NCI-H1092 (cell line): ENCODE results near the gene PLA2G4A.
"Not testable (repeated sequence)": the region's sequence is repeated elsewhere in the genome, so short reads cannot be mapped to it uniquely, and the experiment has no call there.

Experiments used
- DNase-seq: peaks from one replicate; lab custom pipeline; 2025; lab: John Stamatoyannopoulos, UW

PLA2G4A gene

GRCh38 chr1:186875896-186876835, 47.4 kb downstream of the PLA2G4A start:
- no peak for DNase-seq

GRCh38 chr1:186878356-186878755, 49.6 kb downstream of the PLA2G4A start:
- DNase-seq = no peak

GRCh38 chr1:186880982-186881381, 52.2 kb downstream of the PLA2G4A start:
- DNase-seq = no peak

DNA sequence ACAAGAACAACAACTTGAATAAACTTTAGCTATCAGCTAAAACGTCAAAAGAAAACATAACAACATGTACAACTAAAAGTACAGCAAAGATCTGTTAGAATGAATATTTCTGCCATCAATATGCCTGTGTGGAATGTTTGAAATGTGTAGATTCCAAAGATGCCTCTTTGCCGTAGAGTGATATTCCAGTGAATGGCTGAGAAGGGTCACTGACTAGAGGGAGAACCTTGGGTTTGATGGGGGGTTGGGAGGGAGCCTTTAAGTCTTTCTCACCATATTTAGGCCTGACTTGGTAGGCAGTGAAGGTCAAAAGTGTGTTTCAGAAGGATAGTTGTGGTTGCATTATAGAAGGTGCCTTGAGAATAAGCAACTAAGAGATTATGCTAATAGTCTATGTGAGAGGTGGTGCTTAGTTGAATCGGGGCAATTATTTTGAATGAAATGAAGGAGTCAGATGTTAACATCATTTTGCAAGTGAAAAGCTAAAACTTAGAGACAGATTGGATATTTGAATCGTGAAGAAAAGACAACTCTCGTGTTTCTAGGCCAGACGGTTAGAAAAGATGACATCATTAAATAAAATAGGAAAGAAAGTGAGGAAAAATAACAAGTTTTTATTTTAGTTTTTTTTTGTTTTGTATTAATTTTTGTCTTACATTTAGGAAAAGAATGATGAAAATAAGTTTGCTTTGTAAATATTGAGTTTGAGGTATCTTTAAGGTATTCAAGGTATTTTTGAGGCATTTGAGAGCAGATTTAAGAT, 53.8 kb downstream of the PLA2G4A start:
- no peak for DNase-seq

DNA sequence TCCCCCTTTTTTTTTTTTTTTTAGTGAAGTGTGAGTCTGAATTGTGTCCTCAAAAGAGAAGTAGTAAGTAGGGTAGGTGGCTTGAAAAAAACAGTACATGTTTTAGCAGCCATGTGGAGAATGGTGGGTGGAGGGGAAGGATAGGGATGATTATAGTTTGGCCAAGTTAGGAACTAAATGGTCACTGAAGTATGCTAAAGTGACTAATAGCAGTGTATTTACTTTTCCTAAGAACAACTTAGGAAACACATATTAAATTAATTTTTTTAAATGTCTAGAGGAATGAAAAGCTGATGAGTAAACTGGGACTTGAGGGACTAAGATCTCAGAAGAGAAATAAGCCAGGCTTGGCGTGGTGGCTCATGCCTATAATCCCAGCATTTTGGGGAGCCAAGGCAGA, 55.5 kb downstream of the PLA2G4A start:
- DNase-seq = no peak

GRCh38 chr1:186887203-186887602, 58.5 kb downstream of the PLA2G4A start:
- no peak for DNase-seq

DNA sequence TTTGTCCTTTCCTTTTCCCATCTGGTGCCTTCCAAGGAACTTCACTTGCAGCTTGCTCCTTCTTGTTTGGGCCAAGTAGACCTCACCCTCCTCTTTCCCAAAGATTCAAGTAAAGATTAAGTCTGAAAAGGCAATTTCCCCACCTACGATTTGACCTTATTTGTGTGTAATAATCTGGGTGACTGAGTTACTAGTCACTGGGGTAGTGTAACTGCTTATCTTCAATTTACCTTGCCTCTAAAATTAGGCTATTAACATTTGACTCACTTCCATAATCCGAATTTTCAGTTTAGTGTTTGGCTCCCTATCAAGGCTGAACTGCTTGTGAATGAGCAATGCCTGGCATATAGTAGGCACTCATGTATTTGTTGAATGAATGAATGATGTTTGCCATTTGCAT, 59.6 kb downstream of the PLA2G4A start:
- no peak for DNase-seq

- no peak for DNase-seq
Measured at GRCh38 chr1:186892936-186893335, 64.2 kb downstream of the PLA2G4A start.

DNA sequence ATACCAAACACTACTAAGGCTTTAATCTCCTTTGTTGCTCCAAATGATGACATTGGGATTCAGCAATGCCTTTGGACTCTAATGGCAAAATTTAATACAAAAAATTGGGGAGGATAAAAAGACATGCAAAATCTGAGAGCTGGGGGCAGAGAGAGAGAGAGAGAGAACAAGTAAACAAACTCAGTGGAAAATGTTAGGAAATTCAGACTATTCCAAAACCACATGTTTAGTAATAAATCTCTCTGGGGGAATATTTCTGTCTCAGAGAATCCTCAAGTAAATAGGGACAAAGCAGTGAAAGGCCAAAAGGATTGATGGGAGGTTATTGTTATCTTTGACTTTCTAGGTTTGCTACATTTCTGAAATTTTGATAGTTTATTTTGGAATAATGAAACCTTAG, 65.7 kb downstream of the PLA2G4A start:
- DNase-seq = no peak

GRCh38 chr1:186896211-186896610, 67.5 kb downstream of the PLA2G4A start:
- no peak for DNase-seq

GRCh38 chr1:186897008-186897407, 68.3 kb downstream of the PLA2G4A start:
- DNase-seq = no peak

GRCh38 chr1:186899577-186899976, 70.8 kb downstream of the PLA2G4A start:
- no peak for DNase-seq

- DNase-seq = no peak
Measured at GRCh38 chr1:186899977-186900376, 71.2 kb downstream of the PLA2G4A start.

GRCh38 chr1:186900539-186901237, 71.9 kb downstream of the PLA2G4A start:
- DNase-seq = no peak

DNA sequence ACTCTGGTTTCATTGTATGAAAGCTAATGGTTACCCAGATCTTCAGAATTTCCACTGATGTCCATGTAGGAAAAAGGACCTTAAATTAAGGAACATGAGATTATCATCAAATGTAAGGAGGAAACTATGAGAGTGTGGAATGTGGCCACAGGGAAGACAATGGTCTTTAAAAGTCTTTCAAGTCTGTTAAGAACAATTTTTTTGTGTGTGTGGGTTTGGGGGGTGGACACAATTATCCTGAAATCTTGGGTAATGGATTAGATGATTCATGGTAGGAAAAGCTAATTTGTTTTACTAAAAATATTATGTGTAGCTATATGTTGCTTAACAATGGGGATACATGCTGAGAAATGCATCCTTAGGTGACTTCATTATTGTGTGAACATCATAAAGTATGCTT, 72.9 kb downstream of the PLA2G4A start:
- no peak for DNase-seq

GRCh38 chr1:186903374-186904136, 74.8 kb downstream of the PLA2G4A start:
- no peak for DNase-seq

DNA sequence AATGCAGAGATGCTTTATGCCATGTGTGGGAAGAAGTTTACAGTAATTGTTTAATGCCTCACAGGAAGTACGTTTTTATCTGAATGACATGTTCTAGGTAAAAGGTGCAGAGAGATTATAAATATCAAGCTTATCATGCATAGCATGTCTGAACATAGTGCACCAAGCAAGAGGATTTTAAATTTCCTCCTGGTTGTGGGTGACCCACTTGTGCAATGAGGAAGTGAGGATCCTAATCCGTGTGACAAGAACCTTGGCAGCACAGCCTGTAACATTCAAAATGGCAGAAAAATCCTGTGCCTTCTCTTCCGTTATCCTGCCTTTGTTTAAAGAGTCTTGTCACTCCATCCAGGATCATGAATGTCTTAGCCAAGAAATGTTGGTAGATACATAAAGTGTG, 75.6 kb downstream of the PLA2G4A start:
- no peak for DNase-seq

DNA sequence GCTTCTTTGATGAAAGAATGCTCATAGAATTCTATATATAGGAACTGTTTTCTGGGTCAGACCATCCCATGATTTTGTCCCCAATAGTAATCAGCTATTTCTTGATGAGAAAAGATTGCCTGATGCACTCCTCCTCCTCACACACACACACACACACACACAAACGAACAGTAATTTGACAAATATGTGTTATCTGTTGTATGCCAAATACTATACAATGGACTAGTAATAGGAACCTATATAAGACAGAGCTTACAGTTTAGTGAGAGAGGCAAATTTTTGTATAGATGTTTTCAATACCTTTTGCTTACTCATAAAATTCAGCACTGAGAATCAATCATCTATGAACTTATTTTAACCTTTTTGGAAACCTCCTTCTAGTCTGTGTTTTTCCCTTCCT, 76.8 kb downstream of the PLA2G4A start:
- DNase-seq = no peak

- DNase-seq = no peak
Measured at GRCh38 chr1:186915555-186915954, 86.8 kb downstream of the PLA2G4A start.

GRCh38 chr1:186917106-186917786, 88.5 kb downstream of the PLA2G4A start:
- not testable (repeated sequence) for DNase-seq

- DNase-seq = not testable (repeated sequence)
Measured at GRCh38 chr1:186921386-186921785, 92.6 kb downstream of the PLA2G4A start.
